ENCODE results near the gene CALN1. TPM values are rescaled to one million over a fixed set of nuclear protein-coding genes. Genes with fewer than 3 reads are reported as not detected.
"Not testable (repeated sequence)": the region's sequence is repeated elsewhere in the genome, so short reads cannot be mapped to it uniquely, and the experiment has no call there.

Gene CALN1
- total and polyA plus RNA-seq, 4 donors: 0.14 to 0.84 (median 0.24) TPM

DNA sequence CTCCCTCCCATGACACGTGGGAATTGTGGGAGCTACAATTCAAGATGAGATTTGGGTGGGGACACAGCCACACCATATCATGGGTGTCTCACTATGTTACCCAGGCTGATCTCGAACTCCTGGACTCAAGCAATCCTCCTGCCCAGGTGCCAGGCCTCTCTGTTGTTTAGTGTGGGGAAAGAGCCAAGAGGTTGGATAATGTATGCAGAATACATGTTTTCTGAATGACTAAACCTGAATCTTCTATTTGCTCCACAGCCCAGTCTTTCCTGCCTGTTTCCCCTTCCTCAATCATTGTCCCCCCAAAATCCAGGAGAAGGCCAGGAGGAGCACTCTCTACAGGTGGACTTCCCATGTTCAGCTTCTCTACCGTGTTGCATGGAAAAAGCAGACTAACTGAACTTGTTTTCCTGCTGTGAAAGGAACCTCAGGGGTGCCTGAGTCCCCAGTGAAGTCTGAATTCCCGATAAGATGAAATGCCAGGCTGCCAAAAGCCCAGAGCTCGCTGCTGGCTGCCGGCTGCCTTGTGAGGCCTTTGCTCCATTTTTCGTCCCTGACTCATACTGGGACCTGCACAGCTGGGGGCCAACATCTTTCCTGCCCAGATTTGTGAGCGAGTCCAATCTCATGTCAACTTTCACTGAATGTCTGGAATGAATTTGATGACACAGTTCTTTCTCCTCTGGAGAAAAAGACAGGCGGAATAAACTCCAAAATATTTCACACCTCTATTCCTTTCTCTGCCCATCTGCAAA lies 588.0 kb downstream of the CALN1 start:
- Histone ChIP-seq H3K9me3 (ENCODE audit: control insufficient read depth in 4 of 4, low read length in 3 of 4) (no peaks in the 10 kb centered on the region), H3K36me3 (ENCODE audit: control insufficient read depth in 4 of 4, insufficient read depth in 3 of 4, low read depth in 1 of 4, low read length in 3 of 4) (no peaks in the 10 kb centered on the region), H3K4me3 (ENCODE audit: low read depth in 1 of 3, low read length in 3 of 3) (no peak overlapping the region), H3K4me1 (ENCODE audit: control insufficient read depth in 4 of 4, insufficient read depth in 4 of 4, low read length in 3 of 4) (no peaks in the 10 kb centered on the region), H3K27me3 (ENCODE audit: control insufficient read depth in 4 of 4, insufficient read depth in 4 of 4, low read length in 3 of 4) (no peaks in the 10 kb centered on the region), H3K9ac (ENCODE audit: low read depth in 1 of 2, low read length in 2 of 2) (no peak overlapping the region), H3K27ac (ENCODE audit: low read depth in 1 of 2, low read length in 2 of 2) (no peak overlapping the region)
- no peak for DNase-seq (ENCODE audit: low spot score)
- WGBS: 73% methylated on average over 9 of the region's 9 CpGs
- TF ChIP-seq RAD21 (IDR thresholded peaks at IDR 0.05): no peak
- no peak for TF ChIP-seq YY1 (IDR thresholded peaks at IDR 0.05)
- no peak for TF ChIP-seq JUND (IDR thresholded peaks at IDR 0.05)
- TF ChIP-seq, protein P1, sequence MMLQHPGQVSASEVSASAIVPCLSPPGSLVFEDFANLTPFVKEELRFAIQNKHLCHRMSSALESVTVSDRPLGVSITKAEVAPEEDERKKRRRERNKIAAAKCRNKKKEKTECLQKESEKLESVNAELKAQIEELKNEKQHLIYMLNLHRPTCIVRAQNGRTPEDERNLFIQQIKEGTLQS (IDR thresholded peaks at IDR 0.05): no peak
- TF ChIP-seq HNF4G (IDR thresholded peaks at IDR 0.05): no peak
- TF ChIP-seq HNF4A (conservative IDR thresholded peaks at IDR 0.05): no peak
- no peak for TF ChIP-seq FOXA2 (IDR thresholded peaks at IDR 0.05)
- TF ChIP-seq, protein P2, sequence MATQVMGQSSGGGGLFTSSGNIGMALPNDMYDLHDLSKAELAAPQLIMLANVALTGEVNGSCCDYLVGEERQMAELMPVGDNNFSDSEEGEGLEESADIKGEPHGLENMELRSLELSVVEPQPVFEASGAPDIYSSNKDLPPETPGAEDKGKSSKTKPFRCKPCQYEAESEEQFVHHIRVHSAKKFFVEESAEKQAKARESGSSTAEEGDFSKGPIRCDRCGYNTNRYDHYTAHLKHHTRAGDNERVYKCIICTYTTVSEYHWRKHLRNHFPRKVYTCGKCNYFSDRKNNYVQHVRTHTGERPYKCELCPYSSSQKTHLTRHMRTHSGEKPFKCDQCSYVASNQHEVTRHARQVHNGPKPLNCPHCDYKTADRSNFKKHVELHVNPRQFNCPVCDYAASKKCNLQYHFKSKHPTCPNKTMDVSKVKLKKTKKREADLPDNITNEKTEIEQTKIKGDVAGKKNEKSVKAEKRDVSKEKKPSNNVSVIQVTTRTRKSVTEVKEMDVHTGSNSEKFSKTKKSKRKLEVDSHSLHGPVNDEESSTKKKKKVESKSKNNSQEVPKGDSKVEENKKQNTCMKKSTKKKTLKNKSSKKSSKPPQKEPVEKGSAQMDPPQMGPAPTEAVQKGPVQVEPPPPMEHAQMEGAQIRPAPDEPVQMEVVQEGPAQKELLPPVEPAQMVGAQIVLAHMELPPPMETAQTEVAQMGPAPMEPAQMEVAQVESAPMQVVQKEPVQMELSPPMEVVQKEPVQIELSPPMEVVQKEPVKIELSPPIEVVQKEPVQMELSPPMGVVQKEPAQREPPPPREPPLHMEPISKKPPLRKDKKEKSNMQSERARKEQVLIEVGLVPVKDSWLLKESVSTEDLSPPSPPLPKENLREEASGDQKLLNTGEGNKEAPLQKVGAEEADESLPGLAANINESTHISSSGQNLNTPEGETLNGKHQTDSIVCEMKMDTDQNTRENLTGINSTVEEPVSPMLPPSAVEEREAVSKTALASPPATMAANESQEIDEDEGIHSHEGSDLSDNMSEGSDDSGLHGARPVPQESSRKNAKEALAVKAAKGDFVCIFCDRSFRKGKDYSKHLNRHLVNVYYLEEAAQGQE (IDR thresholded peaks at IDR 0.05): no peak
- TF ChIP-seq GABPA (IDR thresholded peaks at IDR 0.05 in 1 of 2, conservative IDR thresholded peaks at IDR 0.05 in 1 of 2): no peak
- no peak for TF ChIP-seq NR2F2 (IDR thresholded peaks at IDR 0.05)
- no peak for TF ChIP-seq EGR1 (IDR thresholded peaks at IDR 0.05; ENCODE audit: low read depth in 2 of 2)
- no peak for TF ChIP-seq CTCF (IDR thresholded peaks at IDR 0.05; ENCODE audit: low read depth, low read length, missing input control)
- TF ChIP-seq TAF1 (conservative IDR thresholded peaks at IDR 0.05): no peak
- TF ChIP-seq ZBTB33 (IDR thresholded peaks at IDR 0.05): no peak
- TF ChIP-seq FOXA1 (IDR thresholded peaks at IDR 0.05): no peak
- TF ChIP-seq, protein P3, sequence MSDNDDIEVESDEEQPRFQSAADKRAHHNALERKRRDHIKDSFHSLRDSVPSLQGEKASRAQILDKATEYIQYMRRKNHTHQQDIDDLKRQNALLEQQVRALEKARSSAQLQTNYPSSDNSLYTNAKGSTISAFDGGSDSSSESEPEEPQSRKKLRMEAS (IDR thresholded peaks at IDR 0.05): no peak
- no peak for TF ChIP-seq SP1 (IDR thresholded peaks at IDR 0.05)
- TF ChIP-seq RXRA (IDR thresholded peaks at IDR 0.05): no peak

DNA sequence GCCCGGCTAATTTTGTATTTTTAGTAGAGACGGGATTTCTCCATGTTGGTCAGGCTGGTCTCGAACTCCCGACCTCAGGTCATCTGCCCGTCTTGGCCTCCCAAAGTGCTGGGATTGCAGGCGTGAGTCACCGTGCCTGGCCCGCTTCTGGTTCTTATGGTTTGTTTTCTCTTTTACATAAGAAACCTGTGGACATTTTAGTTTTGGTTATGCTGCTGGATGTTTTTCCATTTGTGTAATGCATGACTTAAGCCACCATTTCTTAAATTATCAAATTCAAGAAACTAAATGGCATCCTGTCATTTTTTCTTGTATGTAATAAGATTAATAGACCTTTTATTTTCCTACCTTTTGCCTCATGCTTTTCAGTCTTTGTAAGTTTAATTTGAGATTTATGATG lies 589.7 kb downstream of the CALN1 start:
- 91% methylated on average over 8 of the region's 8 CpGs for WGBS
- H3K36me3 ChIP-seq (ENCODE audit: control insufficient read depth in 4 of 4, insufficient read depth in 3 of 4, low read depth in 1 of 4, low read length in 3 of 4); H3K4me3 ChIP-seq (ENCODE audit: low read depth in 1 of 3, low read length in 3 of 3); H3K4me1 ChIP-seq (ENCODE audit: control insufficient read depth in 4 of 4, insufficient read depth in 4 of 4, low read length in 3 of 4); H3K27me3 ChIP-seq (ENCODE audit: control insufficient read depth in 4 of 4, insufficient read depth in 4 of 4, low read length in 3 of 4); H3K9ac ChIP-seq (ENCODE audit: low read depth in 1 of 2, low read length in 2 of 2); H3K9me3 ChIP-seq (ENCODE audit: control insufficient read depth in 4 of 4, low read length in 3 of 4); DNase-seq (ENCODE audit: low spot score); H3K27ac ChIP-seq (ENCODE audit: low read depth in 1 of 2, low read length in 2 of 2): not testable (repeated sequence)

Measured in liver (tissue), 9 donors.